Endothelial cell of umbilical vein (primary cell): ENCODE results near the gene MRLN. TPM values are rescaled to one million over a fixed set of nuclear protein-coding genes. Genes with fewer than 3 reads are reported as not detected.

Source experiments
- BruUV-seq: library from RNA; stranded (reverse); fragments of 400-500 nt; replicated peaks from 2 replicates; lab custom pipeline; 2021; lab: Mats Ljungman, UMichigan
- CTCF ChIA-PET: fragments of 300-600, 350-600 bp; sonication (Branson Sonifier 250); formaldehyde crosslinking; loops from one replicate; lab custom pipeline; 2021; ENCODE audit warnings: antibody characterized with exemption, inconsistent platforms; lab: Charles Lee
- POLR2A ChIA-PET: fragments of 300-600, 350-600 bp; sonication (Branson Sonifier 250); formaldehyde crosslinking; loops from one replicate; lab custom pipeline; 2021; ENCODE audit warnings: antibody characterized with exemption, inconsistent platforms; lab: Charles Lee
- DNase-seq: peaks from one replicate; pipeline ENCODE4 v3.0.0-alpha.2; 2011; ENCODE audit warnings: low read depth, low spot score
- FAIRE-seq: peaks from 2 replicates; lab custom pipeline; 2011; peaks lifted over from hg19 to GRCh38; lab: Jason Lieb, UNC
- H2AFZ ChIP-seq: 2 replicates; pipeline ENCODE4 v1.6.0; 2012; ENCODE audit warnings: low read depth, low read length, control low read depth, inconsistent platforms
- H3K27ac ChIP-seq: 2 replicates; pipeline ENCODE4 v1.5.1; 2011; ENCODE audit warnings: low read depth, mild to moderate bottlenecking, control low read depth, low read length, moderate library complexity; ENCODE audit not compliant: insufficient read depth
- H3K27me3 ChIP-seq, 2 experiments: 2 replicates each; pipeline versions ENCODE4 v1.6.0 to v1.6.1; 2011; ENCODE audit warnings: low read length in 2 of 2, mixed read lengths in 1 of 2; ENCODE audit not compliant: control insufficient read depth in 2 of 2, insufficient read depth in 2 of 2
- H3K36me3 ChIP-seq, 2 experiments: 2 replicates in 1 of 2; 3 replicates in 1 of 2; pipeline ENCODE4 v1.5.1; 2011; ENCODE audit warnings: low read length in 2 of 2, mild to moderate bottlenecking in 1 of 2, moderate library complexity in 1 of 2; ENCODE audit not compliant: control insufficient read depth in 2 of 2, insufficient read depth in 2 of 2; ENCODE audit errors: extremely low read depth in 1 of 2
- H3K4me1 ChIP-seq: 3 replicates; pipeline ENCODE4 v1.5.1; 2011; ENCODE audit warnings: mild to moderate bottlenecking, low read length; ENCODE audit not compliant: control insufficient read depth, insufficient read depth; ENCODE audit errors: extremely low read depth
- H3K4me2 ChIP-seq: 2 replicates; pipeline ENCODE4 v1.6.1; 2011; ENCODE audit warnings: low read length, control low read depth, mixed read lengths; ENCODE audit not compliant: insufficient read depth
- H3K4me3 ChIP-seq, 3 experiments: fragments of 200-600 bp in 1 of 3; sonication (generic), shearing (Covaris generic) in 1 of 3; replicated peaks in 1 of 3; 2 replicates each; pipeline ENCODE4 v1.5.1; 2011 to 2016; ENCODE audit warnings: control low read depth in 3 of 3, low read length in 3 of 3, mild to moderate bottlenecking in 2 of 3, inconsistent platforms in 1 of 3, low read depth in 1 of 3, moderate library complexity in 1 of 3; ENCODE audit not compliant: insufficient read depth in 1 of 3
- H3K79me2 ChIP-seq: 2 replicates; pipeline ENCODE4 v1.6.0; 2012; ENCODE audit warnings: low read length, inconsistent platforms; ENCODE audit not compliant: control insufficient read depth, insufficient read depth
- H3K9ac ChIP-seq: replicated peaks from 2 replicates; pipeline ENCODE3; 2011; ENCODE audit warnings: low read length, control low read depth; ENCODE audit not compliant: insufficient read depth; ENCODE audit errors: extremely low read depth
- H3K9me1 ChIP-seq: replicated peaks from 3 replicates; pipeline ENCODE4 v1.6.0; 2011; ENCODE audit warnings: mild to moderate bottlenecking, low read length; ENCODE audit not compliant: control insufficient read depth, insufficient read depth; ENCODE audit errors: extremely low read depth
- H3K9me3 ChIP-seq: replicated peaks from 2 replicates; pipeline ENCODE4 v1.5.1; 2012; ENCODE audit warnings: low read length, inconsistent platforms; ENCODE audit not compliant: control insufficient read depth, insufficient read depth
- H4K20me1 ChIP-seq: replicated peaks from 2 replicates; pipeline ENCODE3; 2011; ENCODE audit warnings: mild to moderate bottlenecking, low read length; ENCODE audit not compliant: control insufficient read depth, insufficient read depth; ENCODE audit errors: extremely low read depth
- EZH2 ChIP-seq: IDR thresholded peaks from 2 replicates; pipeline ENCODE4 v1.6.1; 2012; ENCODE audit warnings: borderline replicate concordance, low read depth, mild to moderate bottlenecking, moderate library complexity, low read length, inconsistent platforms; ENCODE audit not compliant: severe bottlenecking
- FOS ChIP-seq: IDR thresholded peaks from 2 replicates; pipeline ENCODE4 v1.6.1; 2011; ENCODE audit warnings: mild to moderate bottlenecking, low read length, moderate library complexity, borderline replicate concordance; ENCODE audit not compliant: insufficient read depth
- GATA2 ChIP-seq: IDR thresholded peaks from 2 replicates; pipeline ENCODE4 v1.7.0; 2011; ENCODE audit warnings: low read depth, mild to moderate bottlenecking, moderate library complexity, mixed read lengths, low read length; ENCODE audit not compliant: insufficient read length, insufficient read depth
- JUN ChIP-seq: IDR thresholded peaks from 2 replicates; pipeline ENCODE4 v1.6.1; 2011; ENCODE audit warnings: borderline replicate concordance, low read depth; ENCODE audit not compliant: insufficient read length, insufficient read depth
- MYC ChIP-seq: IDR thresholded peaks from one replicate; pipeline ENCODE4 v1.6.1; 2011; ENCODE audit warnings: mild to moderate bottlenecking, low read depth, low read length
- POLR2A ChIP-seq: IDR thresholded peaks from 2 replicates; pipeline ENCODE4 v1.6.1; 2012; ENCODE audit warnings: low read depth, mild to moderate bottlenecking, control low read depth, low read length
- dilution Hi-C: fragments of 300-500 bp; cut with MboI; formaldehyde crosslinking; loops from one replicate; pipeline ENCODE4 v1.15.0; 2019; ENCODE audit warnings: low sequenced_read_pairs; ENCODE audit not compliant: extremely low pct_ligation_motif_present
- intact Hi-C: fragments of 100-400 bp; cut with micrococcal nuclease; formaldehyde crosslinking; loops from one replicate; pipeline ENCODE4 v1.10.0; 2022
- polyA plus RNA-seq, 4 experiments: library from polyadenylated mRNA; depleted of rRNA in 3 of 4; stranded (reverse) in 3 of 4; unstranded in 1 of 4; fragments of >200 nt; gene quantifications; 2 replicates each; pipeline versions ENCODE4 v1.2.1 to v1.2.3, GENCODE V29; 2011 to 2012; ENCODE audit warnings: missing spikeins in 1 of 4
- total RNA-seq: library from RNA; stranded (reverse); gene quantifications from 2 replicates; pipeline ENCODE4 v1.2.3, GENCODE V29; 2021
- TF ChIP-seq, protein P1 (sequence below): IDR thresholded peaks from 2 replicates; pipeline ENCODE4 v1.6.1; 2011; ENCODE audit not compliant: insufficient read depth, insufficient read length

MRLN gene
- total and polyA plus RNA-seq, 2 donors (not counting 3 experiments of a cell fraction or from before 2014, with no cell fraction given) = not detected

DNA sequence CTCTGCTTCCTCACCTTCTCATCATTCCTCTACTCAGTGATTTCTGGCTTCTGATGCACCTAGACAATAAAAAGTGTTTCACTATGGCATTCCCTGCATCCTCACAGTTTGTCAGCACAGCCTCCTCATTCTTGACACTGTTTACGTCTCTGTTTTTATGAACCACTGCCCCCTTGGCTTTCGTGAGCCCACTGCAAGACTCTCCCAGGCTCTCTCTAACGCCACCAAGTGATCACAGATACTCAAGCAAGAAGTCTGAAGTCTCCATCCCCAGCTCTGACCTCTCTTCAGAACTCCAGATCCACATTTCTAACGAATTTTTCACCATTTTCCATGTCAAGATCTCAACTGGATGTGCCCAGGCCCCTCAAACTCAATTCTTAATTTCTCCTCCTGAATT is 52.5 kb downstream of the MRLN start:
- FAIRE-seq = no peak
- Histone ChIP-seq H3K4me3 (no peak overlapping the region), H3K4me2 (no peak overlapping the region), H3K9me3 (no peaks in the 10 kb centered on the region), H3K79me2 (no peaks in the 10 kb centered on the region), H4K20me1 (no peaks in the 10 kb centered on the region), H3K9me1 (no peaks in the 10 kb centered on the region), H3K36me3 (no peaks in the 10 kb centered on the region), H3K4me1 (no peaks in the 10 kb centered on the region), H3K27me3 (no peaks in the 10 kb centered on the region), H3K27ac (no peak overlapping the region), H3K9ac (no peak overlapping the region), H2AFZ (no peak overlapping the region)
- BruUV-seq = no TSS peak
- CTCF ChIA-PET = no interaction called here
- dilution Hi-C loops (no loop called here), intact Hi-C loops (no loop called here)
- no peak for DNase-seq
- TF ChIP-seq, protein P1, sequence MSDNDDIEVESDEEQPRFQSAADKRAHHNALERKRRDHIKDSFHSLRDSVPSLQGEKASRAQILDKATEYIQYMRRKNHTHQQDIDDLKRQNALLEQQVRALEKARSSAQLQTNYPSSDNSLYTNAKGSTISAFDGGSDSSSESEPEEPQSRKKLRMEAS = no peak
- TF ChIP-seq GATA2 (no peak), JUN (no peak), MYC (no peak), FOS (no peak), POLR2A (no peak)
- POLR2A ChIA-PET = no interaction called here

DNA sequence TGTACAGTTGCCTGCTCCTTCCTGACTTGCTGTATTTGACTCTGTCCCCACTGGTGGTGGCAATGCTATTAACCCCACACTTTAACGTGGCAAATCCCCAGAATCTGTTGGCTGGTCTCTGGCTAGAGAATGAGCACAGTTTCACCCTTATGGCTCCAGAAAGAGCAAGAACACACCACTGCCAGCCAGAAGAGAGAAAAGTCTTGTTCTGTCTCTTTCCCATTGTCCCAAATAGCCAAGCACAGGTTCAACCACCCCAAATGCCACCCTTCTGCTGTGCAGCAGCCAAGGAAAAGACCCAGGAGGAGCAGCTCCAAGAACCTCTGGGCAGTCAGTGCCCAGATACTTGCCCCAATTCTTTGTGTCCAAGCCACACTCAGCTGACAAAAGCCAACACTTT is 54.9 kb downstream of the MRLN start:
- TF ChIP-seq JUN (no peak), EZH2 (no peak)
- no peaks in the 10 kb centered on the region for H4K20me1 ChIP-seq
- no peak overlapping the region for H2AFZ ChIP-seq
- ChIA-PET CTCF (no interaction called here), POLR2A (no interaction called here)
- H3K4me1 ChIP-seq = no peaks in the 10 kb centered on the region
- H3K9ac ChIP-seq = no peak overlapping the region
- H3K4me2 ChIP-seq = no peak overlapping the region
- BruUV-seq = no TSS peak
- dilution Hi-C loops (no loop called here), intact Hi-C loops (no loop called here)
- DNase-seq = no peak
- H3K9me3 ChIP-seq = no peaks in the 10 kb centered on the region
- no peaks in the 10 kb centered on the region for H3K9me1 ChIP-seq
- H3K4me3 ChIP-seq = no peak overlapping the region
- H3K79me2 ChIP-seq = no peaks in the 10 kb centered on the region
- no peaks in the 10 kb centered on the region for H3K27me3 ChIP-seq
- no peak for FAIRE-seq
- no peak overlapping the region for H3K27ac ChIP-seq
- no peaks in the 10 kb centered on the region for H3K36me3 ChIP-seq
